ENCODE measurements around the gene ENGASE. TPM values are rescaled to one million over a fixed set of nuclear protein-coding genes. Genes with fewer than 3 reads are reported as not detected.

The ENGASE gene
- total RNA-seq, 1 donor from 2014 or later, result 72.6 TPM

DNA sequence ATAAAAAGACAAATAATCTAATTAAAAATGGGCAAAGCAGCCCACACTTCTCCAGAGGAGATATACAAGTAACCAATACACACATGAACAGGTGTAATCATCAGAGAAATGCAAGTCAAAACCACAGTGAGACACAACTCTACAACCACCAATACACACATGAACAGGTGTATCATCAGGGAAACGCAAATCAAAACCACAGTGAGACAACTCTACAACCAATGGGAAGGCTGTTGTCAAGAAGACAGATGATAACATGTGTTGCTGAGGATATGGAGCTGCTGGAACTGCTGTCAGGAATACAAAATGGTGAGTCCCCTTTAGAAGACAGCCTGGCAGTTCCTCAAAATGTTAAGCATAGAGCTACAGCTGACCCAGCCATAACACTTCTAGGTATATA lies 22.5 kb upstream of the ENGASE start:
- H3K36me3 Mint-ChIP-seq, result no peaks in the 10 kb centered on the region
- no peaks in the 10 kb centered on the region for H3K4me1 Mint-ChIP-seq (ENCODE audit: unreplicated experiment)
- TF ChIP-seq, protein P1, sequence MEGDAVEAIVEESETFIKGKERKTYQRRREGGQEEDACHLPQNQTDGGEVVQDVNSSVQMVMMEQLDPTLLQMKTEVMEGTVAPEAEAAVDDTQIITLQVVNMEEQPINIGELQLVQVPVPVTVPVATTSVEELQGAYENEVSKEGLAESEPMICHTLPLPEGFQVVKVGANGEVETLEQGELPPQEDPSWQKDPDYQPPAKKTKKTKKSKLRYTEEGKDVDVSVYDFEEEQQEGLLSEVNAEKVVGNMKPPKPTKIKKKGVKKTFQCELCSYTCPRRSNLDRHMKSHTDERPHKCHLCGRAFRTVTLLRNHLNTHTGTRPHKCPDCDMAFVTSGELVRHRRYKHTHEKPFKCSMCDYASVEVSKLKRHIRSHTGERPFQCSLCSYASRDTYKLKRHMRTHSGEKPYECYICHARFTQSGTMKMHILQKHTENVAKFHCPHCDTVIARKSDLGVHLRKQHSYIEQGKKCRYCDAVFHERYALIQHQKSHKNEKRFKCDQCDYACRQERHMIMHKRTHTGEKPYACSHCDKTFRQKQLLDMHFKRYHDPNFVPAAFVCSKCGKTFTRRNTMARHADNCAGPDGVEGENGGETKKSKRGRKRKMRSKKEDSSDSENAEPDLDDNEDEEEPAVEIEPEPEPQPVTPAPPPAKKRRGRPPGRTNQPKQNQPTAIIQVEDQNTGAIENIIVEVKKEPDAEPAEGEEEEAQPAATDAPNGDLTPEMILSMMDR (conservative IDR thresholded peaks at IDR 0.05), result no peak
- no peak for DNase-seq (ENCODE audit: extremely low spot score, unreplicated experiment)
- peaks cover 12% of the 10 kb centered on the region for H3K9me3 Mint-ChIP-seq
- no peak overlapping the region for H3K27ac Mint-ChIP-seq
- peaks cover 3% of the 10 kb centered on the region for H3K27me3 Mint-ChIP-seq
- no peak overlapping the region for H3K4me3 Mint-ChIP-seq

DNA sequence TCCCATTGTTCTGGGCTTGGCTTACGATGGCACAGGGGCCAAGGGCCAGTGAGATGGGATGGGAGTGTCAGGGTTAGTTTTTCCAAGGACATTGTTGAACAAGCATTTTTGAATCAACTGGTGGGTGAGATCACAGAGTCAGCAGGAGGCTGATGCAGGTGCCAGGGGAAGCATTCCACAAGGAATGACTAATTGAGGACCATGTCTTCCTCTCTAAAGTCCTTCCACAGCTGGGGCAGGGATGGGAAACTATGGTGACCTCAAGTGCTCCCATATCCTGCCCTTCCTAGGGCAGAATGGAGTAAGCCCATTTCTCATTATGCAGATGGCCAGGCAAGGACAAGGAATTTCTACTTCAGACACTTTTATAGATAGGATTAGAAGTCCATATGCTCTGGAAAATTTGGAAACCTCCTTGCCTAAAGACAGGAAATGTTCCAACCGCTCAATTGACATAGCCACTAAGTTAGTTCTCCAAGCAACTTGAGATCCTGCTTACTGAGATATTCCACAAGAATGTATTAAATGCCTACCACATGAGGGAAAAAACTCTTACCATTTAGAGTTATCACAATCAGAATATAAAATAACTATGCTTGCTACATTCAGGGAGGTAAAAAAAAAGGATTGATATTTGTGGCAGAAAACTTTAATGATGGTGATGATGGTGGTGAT lies 21.2 kb upstream of the ENGASE start:
- Mint-ChIP-seq H3K36me3 (no peaks in the 10 kb centered on the region), H3K4me3 (no peak overlapping the region), H3K4me1 (ENCODE audit: unreplicated experiment) (no peaks in the 10 kb centered on the region), H3K9me3 (peaks cover 16% of the 10 kb centered on the region), H3K27me3 (peaks cover 6% of the 10 kb centered on the region), H3K27ac (no peak overlapping the region)
- DNase-seq (ENCODE audit: extremely low spot score, unreplicated experiment), result no peak
- TF ChIP-seq, protein P1 (conservative IDR thresholded peaks at IDR 0.05), result no peak

DNA sequence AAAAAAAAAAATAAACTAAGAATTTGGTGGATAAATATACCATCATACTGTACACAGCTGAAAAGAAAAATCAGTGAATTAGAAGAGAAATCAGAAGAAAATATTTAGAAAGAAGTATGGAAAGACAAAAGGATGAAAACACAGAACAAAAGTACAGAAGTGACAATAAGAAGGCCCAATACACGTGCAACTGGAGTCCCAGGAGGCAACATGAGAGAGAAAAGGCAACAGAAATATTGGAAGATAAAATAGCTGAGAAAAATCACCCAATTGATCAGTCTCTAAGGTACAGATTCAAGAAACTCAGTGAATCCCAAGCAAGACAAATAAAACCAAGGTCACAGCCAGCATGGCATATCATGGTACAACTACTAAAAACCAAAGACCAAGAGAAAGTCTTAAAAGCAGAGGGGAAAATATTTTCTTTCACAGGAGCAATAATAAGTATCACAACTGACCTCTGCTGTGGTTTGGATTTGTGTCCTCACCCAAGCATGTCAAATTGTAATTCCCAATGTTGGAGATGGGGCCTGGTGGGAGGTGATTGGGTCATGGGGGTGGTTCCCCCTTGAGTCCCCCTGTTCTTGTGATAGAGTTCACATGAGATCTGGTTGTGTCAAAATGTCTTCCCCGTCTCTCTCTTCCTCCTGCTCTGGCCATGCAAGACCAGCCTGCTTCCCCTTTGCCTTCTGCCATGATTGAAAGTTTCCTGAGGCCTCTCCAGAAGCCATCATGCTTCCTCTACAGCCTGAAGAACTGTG lies 20.2 kb upstream of the ENGASE start:
- no peak for DNase-seq (ENCODE audit: extremely low spot score, unreplicated experiment)
- Mint-ChIP-seq H3K4me1 (ENCODE audit: unreplicated experiment) (no peaks in the 10 kb centered on the region), H3K36me3 (no peaks in the 10 kb centered on the region), H3K9me3 (peaks cover 16% of the 10 kb centered on the region), H3K27ac (no peak overlapping the region), H3K27me3 (peaks cover 6% of the 10 kb centered on the region), H3K4me3 (no peak overlapping the region)
- TF ChIP-seq, protein P1 (conservative IDR thresholded peaks at IDR 0.05), result no peak

- Mint-ChIP-seq H3K27me3 (peaks cover 8% of the 10 kb centered on the region), H3K4me3 (no peak overlapping the region), H3K4me1 (ENCODE audit: unreplicated experiment) (no peaks in the 10 kb centered on the region), H3K27ac (no peak overlapping the region), H3K36me3 (no peaks in the 10 kb centered on the region), H3K9me3 (peaks cover 16% of the 10 kb centered on the region)
- DNase-seq (ENCODE audit: extremely low spot score, unreplicated experiment), result no peak
- TF ChIP-seq, protein P1 (conservative IDR thresholded peaks at IDR 0.05), result no peak
Measured at GRCh38 chr17:79055197-79055596, 19.4 kb upstream of the ENGASE start.

DNA sequence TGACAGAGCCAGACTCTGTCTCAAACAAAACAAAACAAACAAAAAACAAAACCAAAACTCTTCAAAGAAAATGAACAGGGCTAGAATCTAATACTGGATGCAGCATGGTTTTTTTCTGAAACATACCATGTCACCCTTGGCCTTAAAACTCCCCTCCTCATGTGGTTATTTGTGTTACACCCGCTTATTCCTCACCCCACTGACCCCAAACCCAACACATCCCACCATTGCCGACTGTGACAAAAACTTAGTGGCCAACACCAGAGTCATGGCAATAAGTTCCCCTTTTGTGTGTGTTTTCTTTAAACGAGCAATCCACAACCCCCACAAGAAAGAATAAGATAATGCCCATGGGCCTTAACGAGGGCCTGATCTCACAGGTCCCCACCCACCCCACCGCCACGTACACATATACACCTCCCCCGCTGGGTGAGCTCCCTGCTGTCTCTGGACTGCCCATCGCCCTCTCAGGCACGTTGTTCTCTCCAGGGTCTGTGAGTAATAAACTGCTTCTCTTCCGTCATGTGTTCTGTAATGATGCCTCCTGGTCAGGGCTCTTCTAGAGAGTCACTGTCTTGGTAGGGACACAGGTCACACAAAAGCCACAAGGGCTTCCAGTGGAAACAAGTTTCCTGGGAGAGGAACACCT lies 16.8 kb upstream of the ENGASE start:
- Mint-ChIP-seq H3K27me3 (peaks cover 6% of the 10 kb centered on the region), H3K4me3 (no peak overlapping the region), H3K4me1 (ENCODE audit: unreplicated experiment) (no peaks in the 10 kb centered on the region), H3K9me3 (peaks cover 16% of the 10 kb centered on the region), H3K36me3 (no peaks in the 10 kb centered on the region), H3K27ac (no peak overlapping the region)
- DNase-seq (ENCODE audit: extremely low spot score, unreplicated experiment), result no peak
- TF ChIP-seq, protein P1 (conservative IDR thresholded peaks at IDR 0.05), result no peak
